HT-29 (cell line): ENCODE measurements around the gene PEX14. TPM values are rescaled to one million over a fixed set of nuclear protein-coding genes. Genes with fewer than 3 reads are reported as not detected.
A peak's percentile ranks its signal among the peaks of the same experiment; 100 is the strongest.

Experiments used
- DNase-seq: peaks from one replicate; pipeline ENCODE4 v3.0.0-alpha.2; 2015; ENCODE audit warnings: low spot score
- total RNA-seq: library from RNA; depleted of rRNA; stranded (reverse); fragments of >200 nt; shearing (Covaris generic); gene quantifications from 2 replicates; pipeline ENCODE4 v1.2.3, GENCODE V29; 2014

Gene PEX14
- total RNA-seq, 1 experiment from 2014 or later = 22.2 TPM

- DNase-seq = no peak
These were observed 188.3 kb downstream of the PEX14 start for GRCh38 chr1:10662824-10663677.

GRCh38 chr1:10663678-10664035, 188.9 kb downstream of the PEX14 start:
- DNase-seq = no peak

- no peak for DNase-seq
These were observed 189.5 kb downstream of the PEX14 start for GRCh38 chr1:10664251-10664650.

GRCh38 chr1:10665226-10665625, 190.5 kb downstream of the PEX14 start:
- DNase-seq = no peak

GRCh38 chr1:10665930-10666850, 191.4 kb downstream of the PEX14 start:
- DNase-seq = peak; percentile 21

GRCh38 chr1:10667861-10668761, 193.4 kb downstream of the PEX14 start:
- DNase-seq = no peak

- DNase-seq = no peak
These were observed 194.8 kb downstream of the PEX14 start for GRCh38 chr1:10669570-10669969.

GRCh38 chr1:10670190-10670589, 195.4 kb downstream of the PEX14 start:
- DNase-seq = no peak

- no peak for DNase-seq
These were observed 196.3 kb downstream of the PEX14 start for GRCh38 chr1:10671090-10671489.

GRCh38 chr1:10671622-10672342, 197.0 kb downstream of the PEX14 start:
- DNase-seq = no peak

- no peak for DNase-seq
These were observed 197.7 kb downstream of the PEX14 start for GRCh38 chr1:10672343-10673050.

- DNase-seq = no peak
These were observed 198.5 kb downstream of the PEX14 start for GRCh38 chr1:10673109-10673711.

- no peak for DNase-seq
These were observed 199.5 kb downstream of the PEX14 start for GRCh38 chr1:10674222-10674621.

GRCh38 chr1:10674700-10675609, 200.2 kb downstream of the PEX14 start:
- no peak for DNase-seq

- DNase-seq = no peak
These were observed 201.1 kb downstream of the PEX14 start for GRCh38 chr1:10675813-10676212.

GRCh38 chr1:10676963-10677362, 202.2 kb downstream of the PEX14 start:
- no peak for DNase-seq

- no peak for DNase-seq
These were observed 203.0 kb downstream of the PEX14 start for GRCh38 chr1:10677491-10678391.

- DNase-seq = no peak
These were observed 203.7 kb downstream of the PEX14 start for GRCh38 chr1:10678402-10678801.
